HG03108 (cell line): Measurements from ENCODE around the gene SLC44A3.
"Not testable (repeated sequence)": the region's sequence is repeated elsewhere in the genome, so short reads cannot be mapped to it uniquely, and the experiment has no call there.

Experiments
- ATAC-seq: cut with Tn5 transposase; IDR thresholded peaks from one replicate; pipeline ENCODE4 v1.9.1; 2021; ENCODE audit warnings: moderate library complexity; ENCODE audit not compliant: unreplicated experiment

SLC44A3 gene

DNA sequence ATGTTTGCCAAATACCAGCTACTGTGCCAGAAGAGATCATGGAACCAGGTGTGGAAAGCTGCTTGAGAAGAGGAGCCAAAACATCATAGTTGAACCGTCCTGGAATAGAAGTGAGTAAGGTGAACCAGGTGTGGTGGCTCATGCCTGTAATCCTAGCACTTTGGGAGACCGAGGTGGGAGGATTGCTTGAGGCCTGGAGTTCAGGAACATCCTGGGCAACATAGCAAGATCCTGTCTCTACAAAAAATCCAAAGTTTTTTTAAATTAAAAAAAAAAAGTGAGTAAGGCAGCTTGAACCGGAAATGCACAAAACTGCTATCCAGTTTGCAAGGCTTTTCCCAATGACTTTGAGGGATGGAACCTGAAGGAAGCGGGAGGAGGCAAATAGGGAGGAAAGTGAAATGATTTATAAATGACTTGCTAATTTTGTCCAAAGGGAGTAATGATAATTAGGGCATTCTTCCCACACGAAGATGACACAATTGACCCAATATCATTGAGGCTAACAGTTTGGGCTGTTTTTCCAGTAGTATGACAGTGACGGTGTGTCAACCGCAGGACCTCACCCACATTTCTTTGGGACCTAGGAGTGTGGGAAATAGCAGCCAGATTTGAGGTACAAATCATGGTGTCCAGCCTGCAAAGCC, 108.3 kb downstream of the SLC44A3 start:
- ATAC-seq: no peak

DNA sequence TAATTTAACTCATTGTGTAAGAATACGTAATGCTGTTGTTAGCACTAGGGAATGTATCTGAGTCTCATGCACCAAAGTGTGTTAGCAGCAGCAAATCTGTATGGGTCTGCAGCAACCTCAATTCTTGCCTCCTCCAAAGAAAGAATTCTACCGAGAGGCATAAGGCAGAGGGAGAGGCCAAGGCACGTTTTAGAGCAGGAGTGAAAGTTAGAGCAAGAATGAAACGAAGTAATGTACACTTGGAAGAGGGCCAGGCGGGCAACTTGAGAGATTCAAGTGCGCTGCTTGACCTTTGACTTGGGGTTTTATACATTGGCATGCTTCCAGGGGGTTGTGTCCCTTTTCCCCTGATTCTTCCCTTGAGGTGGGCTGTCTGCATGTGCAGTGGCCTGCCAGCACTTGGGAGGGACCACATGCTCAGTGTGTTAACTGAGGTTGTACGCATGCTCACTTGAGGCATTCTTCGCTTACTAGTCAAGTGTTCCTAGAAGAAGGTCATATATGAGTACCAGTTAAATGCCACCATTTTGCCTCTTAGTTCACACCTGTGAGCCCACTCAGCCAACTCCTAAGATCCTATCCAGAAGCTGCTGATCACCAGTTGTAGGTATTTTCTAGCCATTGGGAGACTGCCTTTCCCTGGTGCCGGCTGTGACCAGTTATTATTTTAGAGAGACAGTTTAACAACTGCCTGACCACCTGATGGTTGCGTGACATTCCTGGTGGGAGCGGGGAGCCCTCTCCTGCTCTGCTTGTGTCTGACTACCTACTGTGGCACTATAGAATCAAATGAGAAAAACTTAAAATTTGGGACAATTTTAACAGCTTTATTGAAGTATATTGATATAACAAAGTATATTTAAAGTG, 109.4 kb downstream of the SLC44A3 start:
- no peak for ATAC-seq

DNA sequence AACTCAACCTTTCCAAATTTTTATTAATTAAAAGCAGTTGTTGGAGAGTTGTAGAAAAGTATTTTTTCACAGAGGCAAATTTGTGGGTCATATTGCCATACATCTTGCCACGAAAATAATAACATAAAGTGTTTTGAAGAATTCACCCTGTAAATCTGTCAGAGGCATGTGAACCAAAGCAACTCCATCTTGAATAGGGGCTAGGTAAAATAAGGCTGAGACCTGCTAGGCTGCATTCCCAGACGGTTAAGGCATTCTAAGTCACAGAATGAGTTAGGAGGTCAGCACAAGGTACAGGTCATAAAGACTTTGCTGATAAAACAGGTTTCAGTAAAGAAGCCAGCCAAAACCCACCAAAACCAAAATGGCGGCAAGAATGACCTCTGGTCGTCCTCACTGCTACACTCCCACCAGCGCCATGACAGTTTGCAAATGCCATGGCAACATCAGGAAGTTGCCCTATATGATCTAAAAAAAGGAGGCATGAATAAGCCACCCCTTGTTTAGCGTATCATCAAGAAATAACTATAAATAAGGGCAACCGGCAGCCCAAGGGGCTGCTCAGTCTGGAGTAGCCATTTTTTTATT, 111.2 kb downstream of the SLC44A3 start:
- no peak for ATAC-seq

DNA sequence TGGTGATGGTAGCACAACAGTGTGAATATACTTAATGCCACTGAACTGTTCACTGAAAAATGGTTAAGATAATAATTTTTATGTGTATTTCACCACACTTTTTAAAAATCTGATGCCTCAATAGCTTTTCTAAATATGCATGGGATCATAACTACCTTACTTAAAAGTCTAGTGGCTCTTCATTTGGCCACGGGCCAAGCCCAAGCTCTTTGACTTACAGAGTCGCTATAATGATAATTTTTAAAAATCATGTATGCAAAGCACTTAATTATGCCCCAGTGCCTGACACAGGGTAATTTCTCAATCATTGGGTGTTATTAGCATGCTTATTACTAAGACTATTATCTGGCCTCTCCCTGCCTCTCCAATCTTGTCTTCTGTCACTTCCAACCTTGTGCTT, 114.4 kb downstream of the SLC44A3 start:
- no peak for ATAC-seq

DNA sequence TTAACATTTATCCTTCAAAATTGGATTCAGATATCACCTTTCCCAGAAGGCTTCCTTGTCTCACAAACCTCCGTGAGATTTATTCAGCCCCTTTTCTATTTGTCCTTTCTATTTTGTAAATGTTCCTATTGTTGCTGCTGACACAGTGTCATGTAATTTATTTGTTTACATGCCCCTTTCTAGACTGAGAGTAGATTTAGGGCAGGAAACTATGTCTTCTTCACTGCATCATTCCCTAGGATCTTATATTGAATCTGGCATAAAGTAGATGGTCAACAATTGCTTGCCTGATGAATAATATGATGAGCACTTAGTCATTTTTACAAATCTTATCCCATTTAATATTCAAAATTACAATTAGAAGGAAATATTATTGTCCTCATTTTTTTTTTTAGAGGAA, 114.9 kb downstream of the SLC44A3 start:
- no peak for ATAC-seq

DNA sequence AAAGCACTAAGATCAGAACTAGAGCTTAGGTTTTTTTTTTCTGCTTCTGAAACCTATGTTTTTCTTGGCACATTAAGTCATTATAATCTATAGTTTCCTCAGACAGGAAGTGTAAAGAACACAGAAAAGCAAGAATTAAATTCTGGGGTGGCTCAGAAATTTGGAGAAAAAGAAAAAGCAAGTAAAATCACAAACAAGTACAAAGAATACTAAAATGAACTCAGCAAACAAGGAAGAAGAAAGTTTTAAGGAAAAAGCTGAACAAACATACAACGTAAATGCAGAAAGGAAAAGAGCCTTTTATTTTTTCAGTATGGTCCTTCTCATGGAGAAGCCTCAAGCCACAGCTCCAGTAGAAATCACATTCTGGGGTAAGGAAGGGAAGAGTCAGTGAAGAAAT, 115.3 kb downstream of the SLC44A3 start:
- ATAC-seq: no peak

DNA sequence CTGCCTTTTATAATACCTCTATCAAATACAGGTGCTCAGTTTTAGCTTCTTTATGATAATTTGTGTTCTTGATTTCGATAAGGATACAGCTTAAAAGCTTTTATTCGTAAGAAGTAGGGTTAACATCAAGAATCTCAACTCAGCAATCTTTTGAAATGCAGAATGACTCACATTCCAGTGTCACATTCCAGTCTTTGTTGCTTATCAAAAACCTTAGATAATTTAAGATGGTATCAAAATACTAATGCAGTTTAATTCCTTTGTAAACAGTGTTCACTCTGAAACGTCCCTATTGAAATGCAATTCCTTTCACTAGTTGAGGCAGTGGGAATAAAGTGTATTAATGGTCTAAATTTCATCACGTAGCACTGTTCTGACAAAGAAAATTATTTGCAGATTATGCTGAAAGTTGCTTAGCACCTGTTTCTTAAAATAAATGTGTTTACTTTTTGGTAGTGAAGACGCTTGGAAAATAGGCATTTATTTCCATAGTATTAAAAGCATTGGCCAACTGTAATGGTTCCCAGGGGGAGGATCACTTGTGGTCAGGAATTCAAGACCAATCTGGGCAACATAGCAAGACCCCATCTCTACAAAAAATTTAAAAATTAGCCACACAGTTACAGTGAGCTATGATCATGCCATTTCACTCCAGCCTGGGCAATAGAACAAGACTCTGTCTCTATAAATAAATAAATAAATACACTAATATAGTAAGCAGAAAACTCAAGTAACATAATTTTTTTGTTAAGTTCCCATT, 116.9 kb downstream of the SLC44A3 start:
- ATAC-seq: no peak

DNA sequence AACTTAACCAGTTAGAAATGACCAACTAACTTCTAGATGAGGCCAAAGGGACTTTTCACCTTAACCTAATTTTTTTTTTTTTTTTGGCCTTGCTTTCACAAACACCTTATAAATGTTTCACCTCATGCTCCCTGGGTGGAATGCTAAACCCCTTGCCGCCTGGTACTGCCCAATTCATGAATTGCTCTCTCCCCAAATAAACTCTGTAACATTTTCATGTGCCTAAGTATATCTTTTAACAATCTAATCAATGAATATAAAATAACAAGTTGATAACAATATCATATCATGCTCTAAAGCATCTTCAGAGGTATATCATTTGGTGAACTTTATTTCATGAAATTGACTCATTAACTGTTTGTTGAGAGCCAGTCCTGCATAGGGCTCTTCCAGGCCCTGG, 117.7 kb downstream of the SLC44A3 start:
- ATAC-seq: no peak

DNA sequence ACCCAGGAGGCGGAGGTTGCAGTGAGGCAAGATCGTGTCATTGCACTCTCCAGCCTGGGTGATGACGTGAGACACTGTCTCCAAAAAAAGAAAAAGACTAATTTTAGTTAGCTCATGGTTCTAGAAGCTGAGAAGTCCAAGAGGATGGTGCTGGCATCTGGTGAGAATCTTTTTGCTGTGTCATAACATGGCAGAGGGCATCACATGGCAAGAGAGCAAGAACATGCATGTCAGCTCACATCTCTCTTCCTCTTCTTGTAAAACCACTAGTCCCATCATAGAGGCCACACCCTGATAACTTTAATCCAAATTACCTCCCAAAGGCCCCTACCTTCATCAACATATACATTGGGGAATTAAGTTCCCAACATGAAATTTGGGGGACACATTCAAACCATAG, 120.6 kb downstream of the SLC44A3 start:
- ATAC-seq: no peak

DNA sequence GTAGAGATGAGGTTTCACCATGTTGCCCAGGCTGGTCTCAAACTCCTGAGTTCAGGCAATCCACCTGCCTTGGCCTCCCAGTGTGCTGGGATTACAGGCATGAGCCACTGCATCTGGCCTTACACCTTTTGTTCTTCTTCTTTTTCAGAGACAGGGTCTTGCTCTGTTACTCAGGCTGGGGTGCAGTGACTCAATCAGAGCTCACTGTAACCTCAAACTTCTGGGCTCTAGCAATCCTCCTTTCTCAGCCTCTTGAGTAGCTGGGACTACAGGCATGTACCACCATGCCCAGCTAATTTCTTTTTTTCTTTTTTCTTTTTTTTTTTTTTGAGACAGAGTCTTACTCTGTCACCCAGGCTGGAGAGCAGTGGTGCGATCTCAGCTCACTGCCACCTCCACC, 121.3 kb downstream of the SLC44A3 start:
- ATAC-seq: not testable (repeated sequence)

DNA sequence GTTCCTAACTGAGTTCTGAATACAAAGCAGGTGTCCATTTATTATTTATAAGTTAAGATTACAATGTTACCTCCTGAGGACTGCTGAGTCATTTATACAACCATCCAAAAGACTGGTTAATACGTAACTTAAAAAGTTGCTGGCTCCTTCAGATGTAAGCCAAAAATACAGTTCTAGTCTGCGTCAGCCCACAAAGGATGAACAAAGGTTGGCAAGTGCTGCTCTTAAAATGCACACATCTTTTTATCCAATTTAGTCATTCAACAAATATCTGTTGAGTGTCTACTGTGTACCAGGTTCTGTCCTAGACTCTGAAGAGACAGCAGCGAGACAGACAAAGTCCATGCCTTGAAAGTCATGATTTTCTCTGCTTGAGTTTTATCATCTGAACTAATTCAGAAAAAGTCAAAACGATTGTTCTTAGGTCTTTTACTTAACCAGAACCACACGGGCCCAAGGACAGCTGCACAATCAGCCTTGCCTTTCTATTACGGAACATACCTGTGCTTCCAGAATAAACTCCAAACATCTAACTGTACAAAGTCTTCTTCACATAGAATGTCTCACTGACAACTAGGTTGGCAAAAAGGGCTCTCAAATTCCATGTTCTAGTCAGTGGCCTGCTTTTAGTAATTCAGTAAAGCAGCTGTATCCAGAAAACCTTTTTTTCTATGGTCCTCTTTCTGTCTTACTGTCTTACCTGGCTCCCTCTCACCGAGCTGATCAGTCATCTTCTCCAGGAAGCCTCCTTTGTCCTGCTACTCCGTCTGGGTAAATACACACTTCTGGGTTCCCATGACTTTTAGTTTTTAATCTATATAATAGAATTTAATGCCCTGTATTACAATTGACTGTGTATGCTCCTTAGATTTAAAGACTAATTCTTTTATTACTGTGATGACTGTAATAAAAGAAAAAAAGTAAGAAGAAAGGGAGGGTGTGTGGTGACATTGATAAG, 122.3 kb downstream of the SLC44A3 start:
- ATAC-seq: no peak
